Stimulated activated CD4-positive, alpha-beta T cell treated with anti-CD3 and anti-CD28 coated beads, TNF-alpha, amount 100 ng/mL, for 4 hours (primary cell): Measurements from ENCODE around the gene HTR1E.
"Not testable (repeated sequence)": the region's sequence is repeated elsewhere in the genome, so short reads cannot be mapped to it uniquely, and the experiment has no call there.

ENCODE experiments used
- DNase-seq, 3 experiments: peaks; one replicate each; pipeline ENCODE4 v3.0.0-alpha.2; 2020; ENCODE audit warnings: low read depth in 3 of 3

The HTR1E gene

DNA sequence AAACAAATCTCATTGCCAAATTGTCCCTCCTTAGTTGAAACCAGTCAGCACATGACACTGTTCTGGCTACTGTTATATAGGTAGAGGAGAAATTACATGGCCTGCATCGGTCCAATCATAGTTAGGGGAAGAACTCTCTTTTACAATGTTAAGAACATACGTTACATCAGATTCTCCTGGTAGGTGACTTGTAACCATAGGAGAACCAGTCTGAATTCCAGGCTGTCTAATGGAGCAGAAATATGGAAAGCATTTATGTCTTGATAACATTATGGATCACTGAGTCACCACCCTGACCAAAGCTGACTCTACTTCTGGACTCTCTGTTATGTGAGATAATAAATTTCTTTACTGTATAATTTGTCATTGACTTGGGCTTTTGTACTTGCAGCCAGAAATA is 40.9 kb downstream of the HTR1E start:
- DNase-seq = no peak

DNA sequence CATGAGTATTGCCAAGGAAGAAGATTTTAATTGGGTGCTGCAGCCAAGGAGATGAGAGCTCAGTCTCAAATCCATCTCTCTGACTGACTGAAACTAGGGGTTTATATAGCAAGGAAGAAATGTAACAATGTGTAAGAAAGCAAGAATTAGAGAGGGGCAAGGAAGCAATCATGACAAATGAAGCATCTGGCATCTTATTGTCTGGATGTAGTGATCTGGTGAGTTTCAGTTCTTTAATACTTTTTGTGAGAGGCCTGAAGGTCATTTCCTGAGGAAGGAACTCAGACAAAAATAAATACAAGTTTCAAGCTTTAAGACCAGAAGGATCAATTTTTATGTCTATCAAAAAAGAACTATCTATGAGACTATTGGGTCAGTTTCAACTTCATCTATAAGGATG is 64.2 kb downstream of the HTR1E start:
- no peak for DNase-seq

DNA sequence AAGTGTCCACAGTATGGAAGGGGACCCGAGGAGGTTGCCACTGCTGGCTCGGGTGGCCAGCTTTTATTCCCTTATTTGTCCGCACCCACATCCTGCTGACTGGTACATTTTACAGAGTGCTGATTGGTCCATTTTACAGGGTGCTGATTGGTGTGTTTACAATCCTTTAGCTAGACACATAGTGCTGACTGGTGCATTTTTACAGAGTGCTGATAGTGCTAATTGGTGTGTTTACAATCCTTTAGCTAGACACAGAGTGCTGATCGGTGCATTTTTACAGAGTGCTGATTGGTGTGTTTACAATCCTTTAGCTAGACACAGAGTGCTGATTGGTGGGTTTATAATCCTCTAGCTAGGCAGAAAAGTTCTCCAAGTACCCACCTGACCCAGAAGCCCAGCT is 65.1 kb downstream of the HTR1E start:
- DNase-seq = not testable (repeated sequence)

DNA sequence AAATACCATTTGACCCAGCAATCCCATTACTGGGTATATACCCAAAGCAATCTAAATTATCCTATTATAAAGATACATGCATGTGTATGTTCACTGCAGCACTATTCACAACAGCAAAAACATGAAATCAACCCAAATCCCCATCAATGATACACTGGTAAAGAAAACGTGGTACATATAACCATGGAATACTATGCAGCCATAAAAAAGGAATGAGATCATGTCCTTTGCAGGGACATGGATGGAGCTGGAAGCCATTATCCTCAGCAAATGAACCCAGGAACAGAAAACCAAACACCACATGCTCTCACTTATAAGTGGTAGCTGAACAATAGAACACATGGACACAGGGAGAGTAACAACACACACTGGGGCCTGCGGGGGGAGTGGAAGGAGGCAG is 69.2 kb downstream of the HTR1E start:
- not testable (repeated sequence) for DNase-seq

DNA sequence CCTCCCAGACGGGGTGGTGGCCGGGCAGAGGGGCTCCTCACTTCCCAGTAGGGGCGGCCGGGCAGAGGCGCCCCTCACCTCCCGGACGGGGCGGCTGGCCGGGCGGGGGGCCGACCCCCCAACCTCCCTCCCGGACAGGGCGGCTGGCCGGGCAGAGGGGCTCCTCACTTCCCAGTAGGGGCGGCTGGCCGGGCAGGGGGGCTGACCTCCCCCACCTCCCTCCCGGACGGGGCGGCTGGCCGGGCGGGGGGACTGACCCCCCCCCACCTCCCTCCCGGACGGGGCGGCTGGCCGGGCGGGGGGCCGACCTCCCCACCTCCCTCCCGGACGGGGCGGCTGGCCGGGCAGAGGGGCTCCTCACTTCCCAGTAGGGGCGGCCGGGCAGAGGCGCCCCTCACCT is 72.3 kb downstream of the HTR1E start:
- not testable (repeated sequence) for DNase-seq

DNA sequence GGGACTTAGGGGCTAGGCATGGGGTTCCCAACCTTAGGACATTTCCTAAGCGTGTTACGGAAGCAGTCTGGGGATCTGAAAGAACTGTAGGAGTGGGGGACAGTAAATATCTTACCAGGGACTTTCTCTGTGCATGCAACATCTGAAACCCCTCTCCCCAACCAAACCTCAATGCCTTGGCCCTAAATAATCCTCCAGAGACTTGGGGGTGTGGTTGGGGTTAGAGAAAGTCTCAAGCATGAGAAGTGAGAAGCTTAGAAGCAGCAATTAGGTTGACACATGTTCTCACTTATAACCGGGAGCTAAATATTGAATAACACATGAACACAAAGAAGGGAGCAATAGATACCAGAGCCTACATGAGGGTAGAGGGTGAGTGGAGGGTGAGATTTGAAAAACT is 74.7 kb downstream of the HTR1E start:
- DNase-seq = no peak

DNA sequence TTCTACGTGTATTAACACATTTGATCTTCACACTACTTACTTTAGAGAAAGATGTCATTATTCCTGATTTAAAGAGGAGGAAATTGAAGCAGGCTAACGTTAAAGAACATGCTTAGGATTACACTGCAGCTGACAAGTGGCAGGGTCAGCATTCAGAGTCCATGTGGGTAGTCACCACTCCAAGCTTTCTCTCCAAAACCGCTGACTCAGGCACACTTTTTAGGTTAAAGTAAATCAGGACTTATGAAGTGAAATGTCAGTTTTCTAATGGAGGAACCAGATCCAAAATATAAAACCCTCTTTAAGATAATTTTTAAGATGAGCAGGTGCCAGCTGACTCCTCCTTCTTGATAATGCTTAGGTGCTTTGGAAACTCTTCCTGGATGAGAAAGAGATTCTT is 75.4 kb downstream of the HTR1E start:
- DNase-seq = no peak

DNA sequence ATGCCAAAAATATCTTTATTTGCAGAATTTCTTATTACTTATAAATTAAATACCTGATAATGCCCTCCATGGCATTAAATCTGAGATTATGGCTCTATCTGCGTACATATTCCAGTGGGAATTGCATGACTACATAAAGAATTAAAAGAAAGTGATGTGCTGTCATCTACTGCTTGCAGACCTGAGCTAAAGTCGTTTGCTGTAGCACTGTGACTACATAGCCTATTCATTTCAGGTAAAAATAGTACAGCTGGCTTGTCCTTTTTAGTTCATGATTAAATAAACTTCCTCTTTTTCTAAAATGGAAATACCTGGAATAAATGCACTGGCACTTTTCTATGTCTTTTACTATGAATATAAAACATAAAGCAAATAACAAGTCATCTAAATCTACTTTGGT is 79.4 kb downstream of the HTR1E start:
- no peak for DNase-seq

DNA sequence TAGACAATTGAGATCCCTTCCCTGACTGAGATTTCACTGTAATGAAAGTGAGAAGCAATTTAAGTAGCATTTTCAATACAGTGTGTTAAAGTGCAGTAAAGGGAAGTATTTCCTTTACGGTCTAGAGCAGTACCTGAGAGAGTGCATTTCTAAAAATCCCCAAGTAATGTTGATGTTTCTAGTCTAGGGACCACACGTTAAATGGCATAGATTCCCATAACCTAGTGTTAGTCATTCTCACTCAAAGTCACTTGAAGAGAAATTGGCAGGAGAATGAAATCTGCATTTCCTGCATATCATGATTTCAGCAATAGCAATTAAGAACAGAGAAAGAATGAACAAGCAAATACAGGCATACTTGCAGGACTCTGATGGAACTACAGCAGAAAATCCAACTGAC is 89.7 kb downstream of the HTR1E start:
- no peak for DNase-seq

DNA sequence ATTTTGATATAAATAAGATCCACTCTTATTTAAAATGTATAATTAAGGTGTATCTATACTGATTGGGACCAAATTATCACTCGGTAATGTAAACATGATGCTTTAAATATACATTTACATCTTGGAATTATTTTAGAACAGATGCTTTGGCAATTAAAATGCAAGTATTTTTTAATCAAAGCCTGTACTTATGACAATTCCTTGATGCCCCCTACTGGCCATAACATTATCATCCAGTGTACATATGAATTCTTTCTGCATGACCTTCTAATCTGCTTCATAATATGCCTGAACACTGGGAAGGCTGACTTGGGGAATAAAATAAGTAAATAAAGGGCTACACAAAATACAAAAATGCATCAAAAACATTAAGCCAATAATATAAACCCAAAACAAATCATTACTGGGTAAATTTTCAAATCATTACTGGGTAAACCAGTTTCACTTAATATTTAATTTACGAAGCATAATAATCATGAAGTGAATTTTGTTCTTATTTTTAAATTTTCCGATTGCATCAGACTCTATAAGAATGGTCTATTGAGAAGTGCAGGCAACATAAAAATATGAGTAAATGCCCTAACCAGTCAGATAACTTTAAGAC is 92.5 kb downstream of the HTR1E start:
- no peak for DNase-seq

DNA sequence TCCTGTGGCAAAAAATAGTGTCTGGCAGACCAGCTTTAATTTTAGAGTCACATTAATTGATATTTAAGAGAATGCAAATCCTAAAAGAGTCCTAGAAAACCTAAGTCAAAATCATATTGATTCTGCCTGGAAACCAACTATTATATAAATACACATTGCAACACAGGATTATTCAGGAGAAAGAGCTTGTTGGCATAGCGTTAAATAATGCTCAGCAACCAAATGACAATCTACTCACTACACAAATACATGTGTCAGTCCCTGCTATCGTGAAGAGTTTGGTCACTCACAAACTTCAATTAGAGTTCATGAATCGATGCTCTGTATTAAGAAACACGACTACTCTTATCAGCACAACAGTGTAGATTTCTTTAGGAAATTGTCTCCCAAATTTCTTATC is 103.4 kb downstream of the HTR1E start:
- DNase-seq = no peak

DNA sequence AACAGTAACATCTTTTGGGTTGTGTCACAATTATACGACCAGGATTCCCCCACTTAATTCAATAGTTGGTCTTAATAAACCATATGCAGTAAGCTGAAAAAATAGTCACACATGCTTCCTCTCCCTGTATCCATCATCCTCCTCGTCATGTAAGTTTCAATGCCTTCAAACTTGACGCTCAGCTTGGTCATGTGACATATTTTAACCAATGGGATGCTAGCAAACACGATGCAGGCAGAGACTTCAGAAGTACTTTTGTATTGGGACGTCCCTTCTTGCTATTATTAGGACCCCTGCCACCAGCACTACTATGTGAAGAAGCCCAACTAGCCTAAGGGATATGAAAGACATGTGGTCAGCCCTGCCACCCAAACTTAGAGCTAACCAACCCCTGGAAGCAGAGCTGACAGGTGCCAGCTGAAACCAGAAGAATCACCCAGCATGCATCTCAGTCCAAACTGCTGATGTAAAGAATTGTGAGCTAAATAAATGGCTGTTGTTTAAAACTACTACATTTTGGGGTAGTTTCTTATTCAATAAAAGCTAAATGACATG is 108.3 kb downstream of the HTR1E start:
- DNase-seq = no peak

DNA sequence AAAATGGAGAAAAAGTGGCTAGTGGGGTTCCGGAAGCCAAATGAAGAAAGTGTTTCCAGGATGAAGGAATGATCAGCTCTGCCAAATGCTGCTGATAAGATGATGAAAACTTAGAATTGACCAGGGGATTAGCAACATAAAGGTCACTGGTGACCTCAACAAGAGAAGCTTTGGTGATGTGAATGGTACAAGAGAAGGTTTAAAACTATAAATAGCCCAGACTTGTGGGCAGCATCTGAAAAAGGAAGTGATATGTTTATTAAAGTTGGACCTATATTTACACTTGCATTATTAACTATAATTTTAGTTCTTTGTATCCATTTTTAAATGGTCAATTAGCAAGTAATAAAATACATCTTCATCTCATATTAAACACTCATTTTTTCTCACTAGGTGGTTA is 112.5 kb downstream of the HTR1E start:
- DNase-seq = no peak

DNA sequence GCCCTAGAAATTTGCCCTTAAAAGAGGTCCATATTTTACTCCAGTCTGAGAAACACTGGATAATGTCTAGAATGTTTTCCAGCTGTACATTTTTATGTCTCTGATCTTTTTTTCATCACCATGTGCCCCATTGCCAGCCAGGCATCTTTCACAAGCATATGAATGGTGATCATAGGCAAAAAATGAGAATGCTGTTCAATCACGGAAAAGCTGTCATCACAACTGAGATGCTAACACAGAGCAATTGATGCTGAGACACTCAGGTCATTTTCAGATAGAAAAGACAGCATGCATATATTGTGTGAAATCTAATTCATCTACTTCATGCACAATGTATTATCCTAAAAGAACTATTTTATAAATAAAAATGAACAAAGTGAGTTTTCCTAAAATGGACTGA is 116.0 kb downstream of the HTR1E start:
- no peak for DNase-seq

DNA sequence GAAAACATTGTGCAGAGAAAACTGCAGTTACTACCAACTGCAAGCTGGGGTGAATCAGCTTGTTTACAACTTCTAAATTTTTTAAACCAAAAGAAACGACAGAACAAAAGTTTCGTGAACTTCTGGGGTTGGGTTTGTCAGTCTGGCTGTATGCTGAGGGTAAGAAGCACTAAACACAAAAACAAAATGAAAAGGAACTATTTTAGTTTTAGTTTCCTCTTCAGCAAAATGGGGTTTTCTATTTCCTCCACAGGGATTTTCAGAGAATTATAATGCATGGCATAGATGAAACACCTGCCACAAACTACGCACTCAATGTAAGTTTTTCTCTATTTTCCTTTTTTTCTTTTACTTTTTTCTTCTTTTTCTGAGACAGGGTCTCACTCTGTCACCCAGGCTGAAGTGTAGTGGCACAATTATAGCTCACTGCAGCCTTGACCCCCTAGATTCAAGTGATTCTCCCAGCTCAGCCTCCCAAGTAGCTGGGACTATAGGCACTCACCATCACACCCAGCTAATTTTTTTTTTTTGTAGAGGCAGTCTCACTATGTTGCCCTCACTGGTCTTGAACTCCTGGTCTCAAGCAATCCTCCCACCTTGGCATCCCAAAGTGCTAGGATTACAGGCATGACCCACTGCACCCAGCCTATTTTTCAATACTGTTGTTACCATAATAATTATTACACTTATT is 117.0 kb downstream of the HTR1E start:
- no peak for DNase-seq

DNA sequence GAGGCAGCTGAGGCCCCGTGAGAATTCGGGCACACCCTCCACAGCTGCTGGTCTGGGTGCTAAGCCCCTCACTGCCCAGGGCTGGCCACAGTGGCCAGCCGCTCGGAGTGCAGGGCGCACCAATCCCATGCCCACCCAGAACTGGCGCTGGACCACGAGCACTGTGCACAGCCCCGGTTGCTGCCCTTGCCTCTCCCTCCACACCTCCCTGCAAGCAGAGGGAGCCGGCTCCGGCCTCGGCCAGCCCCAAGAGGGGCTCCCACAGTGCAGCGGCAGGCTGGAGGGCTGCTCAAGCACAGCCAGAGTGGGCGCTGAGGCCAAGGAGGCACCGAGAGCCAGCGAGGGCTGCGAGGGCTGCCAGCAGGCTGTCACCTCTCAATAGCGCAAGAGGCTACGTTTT is 122.6 kb downstream of the HTR1E start:
- DNase-seq = no peak

DNA sequence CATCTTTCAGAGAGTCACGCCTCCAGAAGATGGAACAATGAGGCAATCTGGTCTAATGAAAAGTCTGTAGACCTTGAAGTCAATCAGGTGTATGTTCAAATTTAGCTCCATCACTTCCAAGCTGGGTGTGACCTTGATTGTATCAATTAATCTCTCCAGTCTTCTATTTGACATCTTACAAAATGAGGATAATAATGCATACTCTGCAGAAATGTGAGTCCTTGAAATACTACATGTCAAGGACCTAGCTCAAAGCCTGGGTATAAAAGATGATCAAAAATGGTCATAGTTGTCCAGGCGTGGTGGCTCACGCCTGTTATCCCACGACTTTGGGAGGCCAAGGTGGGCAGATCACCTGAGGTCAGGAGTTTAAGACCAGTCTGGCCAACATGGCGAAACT is 127.8 kb downstream of the HTR1E start:
- no peak for DNase-seq
